Caco-2 (cell line): ENCODE data around the gene CUL3. TPM values are rescaled to one million over a fixed set of nuclear protein-coding genes. Genes with fewer than 3 reads are reported as not detected.

Source experiments
- BruUV-seq: library from RNA; stranded (reverse); fragments of 400-500 nt; replicated peaks from 2 replicates; lab custom pipeline; 2021; lab: Mats Ljungman, UMichigan
- CTCF ChIA-PET: fragments of 300-600 bp; sonication (Branson Sonifier 250); formaldehyde crosslinking; loops from one replicate; lab custom pipeline; 2022; ENCODE audit warnings: antibody characterized with exemption; lab: Charles Lee
- POLR2A ChIA-PET: fragments of 300-600 bp; sonication (Branson Sonifier 250); formaldehyde crosslinking; loops from one replicate; lab custom pipeline; 2022; ENCODE audit warnings: antibody characterized with exemption; lab: Charles Lee
- DNase-seq, 2 experiments: peaks; one replicate each; pipeline versions ENCODE4 v3.0.0 to v3.0.0-alpha.2; 2020 to 2022
- H3K27me3 ChIP-seq: replicated peaks from 2 replicates; pipeline ENCODE4 v1.6.0; 2011; ENCODE audit warnings: low read length; ENCODE audit not compliant: control insufficient read depth, insufficient read depth
- H3K36me3 ChIP-seq: 2 replicates; pipeline ENCODE4 v1.5.1; 2011; ENCODE audit warnings: low read length; ENCODE audit not compliant: control insufficient read depth, insufficient read depth
- H3K4me1 ChIP-seq: fragments of 250-450 bp; sonication (Bioruptor Pico); 2 replicates; pipeline ENCODE4 v1.5.1; 2020; ENCODE audit warnings: mild to moderate bottlenecking
- H3K4me3 ChIP-seq: 2 replicates; pipeline ENCODE4 v1.5.1; 2011; ENCODE audit warnings: low read depth, mild to moderate bottlenecking, control low read depth, low read length
- H3K9me3 ChIP-seq: fragments of 250-450 bp; sonication (Bioruptor Pico); 2 replicates; pipeline ENCODE4 v1.5.1; 2020; ENCODE audit warnings: mild to moderate bottlenecking, moderate library complexity
- H3K27ac Mint-ChIP-seq: one replicate; pipeline ENCODE4 v1.8.0; 2022; ENCODE audit warnings: mixed read lengths; ENCODE audit not compliant: unreplicated experiment
- H3K27me3 Mint-ChIP-seq: one replicate; pipeline ENCODE4 v1.8.0; 2022; ENCODE audit warnings: mixed read lengths; ENCODE audit not compliant: insufficient read depth, unreplicated experiment
- H3K36me3 Mint-ChIP-seq: one replicate; pipeline ENCODE4 v1.8.0; 2022; ENCODE audit warnings: mild to moderate bottlenecking, mixed read lengths; ENCODE audit not compliant: insufficient read depth, unreplicated experiment
- H3K4me1 Mint-ChIP-seq: one replicate; pipeline ENCODE4 v1.8.0; 2022; ENCODE audit warnings: low read depth, mixed read lengths; ENCODE audit not compliant: unreplicated experiment
- H3K4me3 Mint-ChIP-seq: one replicate; pipeline ENCODE4 v1.8.0; 2022; ENCODE audit warnings: mild to moderate bottlenecking, moderate library complexity, mixed read lengths; ENCODE audit not compliant: unreplicated experiment
- H3K9me3 Mint-ChIP-seq: one replicate; pipeline ENCODE4 v1.8.0; 2022; ENCODE audit warnings: mixed read lengths; ENCODE audit not compliant: unreplicated experiment
- CTCF ChIP-seq, 2 experiments: fragments of 200-600 bp in 1 of 2; IDR thresholded peaks; 1 replicate in 1 of 2; 2 replicates in 1 of 2; pipeline versions ENCODE4 v1.5.1 to v1.8.0; 2011 to 2022; ENCODE audit warnings: antibody characterized with exemption in 1 of 2, control low read depth in 1 of 2, inconsistent platforms in 1 of 2, low read depth in 1 of 2, low read length in 1 of 2, mild to moderate bottlenecking in 1 of 2, moderate library complexity in 1 of 2; ENCODE audit not compliant: insufficient read depth in 1 of 2, severe bottlenecking in 1 of 2, unreplicated experiment in 1 of 2
- intact Hi-C: fragments of 100-400 bp; cut with micrococcal nuclease; formaldehyde crosslinking; loops from one replicate; pipeline ENCODE4 v1.10.0; 2022; ENCODE audit not compliant: unreplicated experiment
- total RNA-seq: library from RNA; stranded (reverse); gene quantifications from 2 replicates; pipeline ENCODE4 v1.2.3, GENCODE V29; 2022

The CUL3 gene
- total RNA-seq, 1 experiment from 2014 or later, result 66.3 TPM

GRCh38 chr2:224427471-224427870, 157.7 kb downstream of the CUL3 start:
- no peak for DNase-seq
- no peak overlapping the region for H3K4me3 Mint-ChIP-seq
- POLR2A ChIA-PET, result no interaction called here
- Histone ChIP-seq H3K27me3 (no peaks in the 10 kb centered on the region), H3K4me3 (no peak overlapping the region), H3K4me1 (no peaks in the 10 kb centered on the region), H3K36me3 (no peaks in the 10 kb centered on the region), H3K9me3 (0 out of 2 replicates have a peak, but pooled peaks cover 4% of the 10 kb centered on the region)
- H3K27ac Mint-ChIP-seq, result no peak overlapping the region
- TF ChIP-seq CTCF (IDR thresholded peaks at IDR 0.05; ENCODE audit: insufficient read depth in 1 of 2, low read depth in 1 of 2, low read length in 1 of 2, severe bottlenecking in 1 of 2, unreplicated experiment in 1 of 2), result no peak
- H3K9me3 Mint-ChIP-seq, result peaks cover 16% of the 10 kb centered on the region
- peaks cover 6% of the 10 kb centered on the region for H3K27me3 Mint-ChIP-seq
- CTCF ChIA-PET, result no interaction called here
- no peaks in the 10 kb centered on the region for H3K4me1 Mint-ChIP-seq
- no TSS peak for BruUV-seq
- no peaks in the 10 kb centered on the region for H3K36me3 Mint-ChIP-seq
- intact Hi-C loops, result no loop called here

GRCh38 chr2:224426656-224427055, 158.5 kb downstream of the CUL3 start:
- no TSS peak for BruUV-seq
- Histone ChIP-seq H3K4me3 (no peak overlapping the region), H3K36me3 (no peaks in the 10 kb centered on the region), H3K9me3 (0 out of 2 replicates have a peak, but pooled peaks cover 4% of the 10 kb centered on the region), H3K4me1 (no peaks in the 10 kb centered on the region), H3K27me3 (no peaks in the 10 kb centered on the region)
- H3K27ac Mint-ChIP-seq, result no peak overlapping the region
- no peak for TF ChIP-seq CTCF (IDR thresholded peaks at IDR 0.05; ENCODE audit: insufficient read depth in 1 of 2, low read depth in 1 of 2, low read length in 1 of 2, severe bottlenecking in 1 of 2, unreplicated experiment in 1 of 2)
- DNase-seq, result no peak
- H3K36me3 Mint-ChIP-seq, result no peaks in the 10 kb centered on the region
- intact Hi-C loops, result no loop called here
- no peaks in the 10 kb centered on the region for H3K4me1 Mint-ChIP-seq
- CTCF ChIA-PET, result no interaction called here
- peaks cover 6% of the 10 kb centered on the region for H3K27me3 Mint-ChIP-seq
- H3K9me3 Mint-ChIP-seq, result peaks cover 8% of the 10 kb centered on the region
- no peak overlapping the region for H3K4me3 Mint-ChIP-seq
- POLR2A ChIA-PET, result no interaction called here

- Histone ChIP-seq H3K4me3 (no peak overlapping the region), H3K9me3 (no peaks in the 10 kb centered on the region), H3K27me3 (no peaks in the 10 kb centered on the region), H3K4me1 (no peaks in the 10 kb centered on the region), H3K36me3 (no peaks in the 10 kb centered on the region)
- peaks cover 6% of the 10 kb centered on the region for H3K27me3 Mint-ChIP-seq
- no TSS peak for BruUV-seq
- H3K4me3 Mint-ChIP-seq, result no peak overlapping the region
- no peaks in the 10 kb centered on the region for H3K36me3 Mint-ChIP-seq
- no peak for DNase-seq
- H3K9me3 Mint-ChIP-seq, result peaks cover 12% of the 10 kb centered on the region
- H3K4me1 Mint-ChIP-seq, result no peaks in the 10 kb centered on the region
- no peak overlapping the region for H3K27ac Mint-ChIP-seq
- POLR2A ChIA-PET, result no interaction called here
- intact Hi-C loops, result no loop called here
- TF ChIP-seq CTCF (IDR thresholded peaks at IDR 0.05; ENCODE audit: insufficient read depth in 1 of 2, low read depth in 1 of 2, low read length in 1 of 2, severe bottlenecking in 1 of 2, unreplicated experiment in 1 of 2), result no peak
- CTCF ChIA-PET, result interaction anchor here (0.6 kb wide), 1 partner anchor 31 kb away, joined by 4 read pairs; no protein-coding TSS in a partner anchor
Measured at GRCh38 chr2:224421065-224421464, 164.1 kb downstream of the CUL3 start.

Other genes with a start within 250 kb of the CUL3 start
- gene FAM124B, start 183.3 kb downstream of the CUL3 start, total RNA-seq, result not detected in 2 replicates
- gene CCDC195, start 131.0 kb upstream of the CUL3 start, total RNA-seq, result not detected in 2 replicates